H1 (cell line): ENCODE data around the gene SART1. TPM values are rescaled to one million over a fixed set of nuclear protein-coding genes. Genes with fewer than 3 reads are reported as not detected.

ENCODE experiments used
- CTCF ChIA-PET: fragments of 300-600 bp; sonication (Branson Sonifier 250); formaldehyde crosslinking; loops from one replicate; lab custom pipeline; 2021; ENCODE audit not compliant: partially characterized antibody; lab: Charles Lee
- POLR2A ChIA-PET: fragments of 300-600 bp; sonication (Branson Sonifier 250); formaldehyde crosslinking; loops from one replicate; lab custom pipeline; 2021; ENCODE audit warnings: inconsistent platforms; ENCODE audit not compliant: partially characterized antibody; lab: Charles Lee
- DNase-seq, 2 experiments: peaks; one replicate each; pipeline versions ENCODE4 v3.0.0 to v3.0.0-alpha.2; 2010 to 2022; ENCODE audit warnings: low spot score in 2 of 2, low read depth in 1 of 2, mixed read lengths in 1 of 2
- FAIRE-seq: peaks from 2 replicates; lab custom pipeline; 2011; peaks lifted over from hg19 to GRCh38; lab: Jason Lieb, UNC
- H2AFZ ChIP-seq: 2 replicates; pipeline ENCODE4 v1.8.1; 2012; ENCODE audit warnings: low read length, inconsistent platforms
- H2AK5ac ChIP-seq: 2 replicates; pipeline ENCODE4 v1.6.1; 2013; ENCODE audit warnings: low read depth, low read length
- H2BK120ac ChIP-seq: replicated peaks from 2 replicates; pipeline ENCODE3; 2013; ENCODE audit warnings: low read depth, low read length, inconsistent platforms
- H2BK12ac ChIP-seq: 2 replicates; pipeline ENCODE4 v1.6.1; 2013; ENCODE audit warnings: low read depth, low read length
- H2BK15ac ChIP-seq: 2 replicates; pipeline ENCODE4 v1.6.1; 2013; ENCODE audit warnings: low read length
- H2BK20ac ChIP-seq: 2 replicates; pipeline ENCODE4 v1.6.1; 2013; ENCODE audit warnings: low read length
- H2BK5ac ChIP-seq: 2 replicates; pipeline ENCODE4 v1.6.1; 2013; ENCODE audit warnings: low read depth, low read length
- H3K14ac ChIP-seq: 2 replicates; pipeline ENCODE4 v1.6.1; 2013; ENCODE audit warnings: inconsistent platforms; ENCODE audit not compliant: insufficient read length
- H3K18ac ChIP-seq: 2 replicates; pipeline ENCODE4 v1.6.1; 2013; ENCODE audit warnings: low read length; ENCODE audit errors: extremely low read depth
- H3K23ac ChIP-seq: 2 replicates; pipeline ENCODE4 v1.6.1; 2013; ENCODE audit warnings: inconsistent platforms; ENCODE audit not compliant: insufficient read length
- H3K23me2 ChIP-seq: 2 replicates; pipeline ENCODE4 v1.6.1; 2013; ENCODE audit warnings: low read depth, low read length
- H3K27ac ChIP-seq: 2 replicates; pipeline ENCODE4 v1.6.1; 2011; ENCODE audit warnings: low read depth, low read length, inconsistent platforms
- H3K27me3 ChIP-seq, 4 experiments: replicated peaks in 1 of 4; 1 replicate in 1 of 4; 2 replicates in 3 of 4; pipeline versions ENCODE4 v1.6.1 to v1.8.1; 2011 to 2013; ENCODE audit warnings: low read length in 3 of 4, mild to moderate bottlenecking in 3 of 4, inconsistent platforms in 2 of 4, mixed read lengths in 2 of 4, moderate library complexity in 1 of 4; ENCODE audit not compliant: control insufficient read depth in 3 of 4, insufficient read depth in 3 of 4; ENCODE audit errors: extremely low read depth in 1 of 4
- H3K36me3 ChIP-seq, 4 experiments: 2 replicates each; pipeline versions ENCODE4 v1.6.1 to v1.8.1; 2011 to 2013; ENCODE audit warnings: mild to moderate bottlenecking in 4 of 4, low read length in 3 of 4, moderate library complexity in 2 of 4, control low read depth in 1 of 4, inconsistent platforms in 1 of 4; ENCODE audit not compliant: insufficient read depth in 4 of 4, control insufficient read depth in 2 of 4
- H3K4ac ChIP-seq: replicated peaks from 2 replicates; pipeline ENCODE3; 2013; ENCODE audit warnings: low read length, low read depth, mixed read lengths, inconsistent platforms; ENCODE audit not compliant: insufficient read length
- H3K4me1 ChIP-seq, 4 experiments: replicated peaks in 1 of 4; 1 replicate in 1 of 4; 2 replicates in 3 of 4; pipeline versions ENCODE4 v1.6.1 to v1.8.1; 2011 to 2013; ENCODE audit warnings: low read length in 3 of 4, inconsistent platforms in 2 of 4, mixed read lengths in 1 of 4; ENCODE audit not compliant: insufficient read depth in 4 of 4, control insufficient read depth in 3 of 4
- H3K4me2 ChIP-seq, 2 experiments: 2 replicates each; pipeline versions ENCODE4 v1.6.1 to v1.8.1; 2011 to 2013; ENCODE audit warnings: low read depth in 2 of 2, low read length in 2 of 2, control low read depth in 1 of 2, inconsistent platforms in 1 of 2, mild to moderate bottlenecking in 1 of 2; ENCODE audit not compliant: insufficient read depth in 1 of 2
- H3K4me3 ChIP-seq, 4 experiments: fragments of 200-600, 300-600 bp in 1 of 4; sonication (generic), shearing (Covaris generic), sonication (Bioruptor Twin) in 1 of 4; 2 replicates each; pipeline versions ENCODE4 v1.5.1 to v1.8.1; 2011 to 2016; ENCODE audit warnings: low read length in 4 of 4, low read depth in 3 of 4, control low read depth in 2 of 4, inconsistent platforms in 2 of 4, mild to moderate bottlenecking in 2 of 4, mixed read lengths in 1 of 4, moderate library complexity in 1 of 4; ENCODE audit not compliant: insufficient read depth in 2 of 4; ENCODE audit errors: extremely low read depth in 1 of 4
- H3K56ac ChIP-seq: replicated peaks from 2 replicates; pipeline ENCODE3; 2013; ENCODE audit warnings: low read depth, mild to moderate bottlenecking, mixed read lengths, low read length, inconsistent platforms; ENCODE audit not compliant: insufficient read length
- H3K79me1 ChIP-seq: 2 replicates; pipeline ENCODE4 v1.6.1; 2013; ENCODE audit warnings: low read depth, low read length, control low read depth
- H3K79me2 ChIP-seq, 2 experiments: 2 replicates each; pipeline versions ENCODE4 v1.6.1 to v1.8.1; 2012 to 2013; ENCODE audit warnings: low read length in 2 of 2, mild to moderate bottlenecking in 2 of 2, inconsistent platforms in 1 of 2; ENCODE audit not compliant: insufficient read depth in 2 of 2, control insufficient read depth in 1 of 2
- H3K9ac ChIP-seq, 4 experiments: replicated peaks in 1 of 4; 1 replicate in 1 of 4; 2 replicates in 3 of 4; pipeline versions ENCODE4 v1.6.1 to v1.8.1; 2011 to 2013; ENCODE audit warnings: low read depth in 3 of 4, low read length in 3 of 4, control low read depth in 2 of 4, mild to moderate bottlenecking in 2 of 4, moderate library complexity in 2 of 4, inconsistent platforms in 1 of 4; ENCODE audit errors: extremely low read depth in 1 of 4
- H3K9me3 ChIP-seq, 2 experiments: 2 replicates each; pipeline versions ENCODE4 v1.6.1 to v1.8.1; 2012 to 2013; ENCODE audit warnings: mild to moderate bottlenecking in 2 of 2, moderate library complexity in 2 of 2, control low read depth in 1 of 2, inconsistent platforms in 1 of 2, low read depth in 1 of 2, low read length in 1 of 2, mixed read lengths in 1 of 2; ENCODE audit not compliant: insufficient read depth in 2 of 2
- H4K20me1 ChIP-seq, 2 experiments: replicated peaks in 1 of 2; 2 replicates each; pipeline versions ENCODE3 to v1.8.1; 2011 to 2013; ENCODE audit warnings: inconsistent platforms in 2 of 2, low read length in 2 of 2, mild to moderate bottlenecking in 1 of 2; ENCODE audit not compliant: insufficient read depth in 2 of 2, control insufficient read depth in 1 of 2
- H4K5ac ChIP-seq: 2 replicates; pipeline ENCODE4 v1.6.1; 2013; ENCODE audit warnings: low read length, low read depth, mixed read lengths, inconsistent platforms; ENCODE audit not compliant: insufficient read length
- H4K8ac ChIP-seq: 2 replicates; pipeline ENCODE4 v1.8.0; 2013; ENCODE audit warnings: mild to moderate bottlenecking, moderate library complexity, low read length, inconsistent platforms; ENCODE audit not compliant: insufficient read depth; ENCODE audit errors: extremely low read depth
- H4K91ac ChIP-seq: replicated peaks from 2 replicates; pipeline ENCODE3; 2013; ENCODE audit warnings: low read length, mixed read lengths, inconsistent platforms; ENCODE audit not compliant: insufficient read length
- BACH1 ChIP-seq: IDR thresholded peaks from 2 replicates; pipeline ENCODE4 v1.6.1; 2012; ENCODE audit warnings: low read length, improper control_type of control experiment
- CBX8 ChIP-seq: fragments of 300-800, 300-1000 bp; sonication (generic); IDR thresholded peaks from 2 replicates; pipeline ENCODE4 v1.7.1; 2016; ENCODE audit warnings: low read depth, low read length, borderline replicate concordance
- CEBPB ChIP-seq: IDR thresholded peaks from 2 replicates; pipeline ENCODE4 v1.6.1; 2012; ENCODE audit warnings: low read depth, low read length
- CHD1 ChIP-seq: IDR thresholded peaks from 2 replicates; pipeline ENCODE4 v1.6.1; 2012; ENCODE audit warnings: low read depth, low read length, improper control_type of control experiment
- CHD2 ChIP-seq: IDR thresholded peaks from 2 replicates; pipeline ENCODE4 v1.6.1; 2012; ENCODE audit warnings: low read length, improper control_type of control experiment
- CREB1 ChIP-seq: IDR thresholded peaks from 2 replicates; pipeline ENCODE4 v1.6.1; 2012; ENCODE audit warnings: inconsistent platforms
- FOSL1 ChIP-seq: IDR thresholded peaks from 2 replicates; pipeline ENCODE4 v1.6.1; 2011; ENCODE audit warnings: mild to moderate bottlenecking, low read depth, low read length, moderate library complexity; ENCODE audit not compliant: insufficient read depth
- KDM4A ChIP-seq: IDR thresholded peaks from one replicate; pipeline ENCODE4 v1.7.1; 2012; ENCODE audit warnings: low read depth, mild to moderate bottlenecking, moderate library complexity, low read length, inconsistent platforms; ENCODE audit not compliant: severe bottlenecking
- NANOG ChIP-seq: IDR thresholded peaks from 2 replicates; pipeline ENCODE4 v1.6.1; 2011; ENCODE audit warnings: low read length, low read depth, mild to moderate bottlenecking, inconsistent platforms; ENCODE audit not compliant: insufficient read depth, poor library complexity, severe bottlenecking
- RBBP5 ChIP-seq: IDR thresholded peaks from 2 replicates; pipeline ENCODE4 v1.7.1; 2012; ENCODE audit warnings: low read depth, mild to moderate bottlenecking, inconsistent platforms, low read length, moderate library complexity, borderline replicate concordance
- RXRA ChIP-seq: IDR thresholded peaks from 2 replicates; pipeline ENCODE4 v1.6.1; 2011; ENCODE audit warnings: low read depth, mild to moderate bottlenecking, low read length, moderate library complexity; ENCODE audit not compliant: insufficient read depth
- SIX5 ChIP-seq: IDR thresholded peaks from 2 replicates; pipeline ENCODE4 v1.6.1; 2011; ENCODE audit warnings: mild to moderate bottlenecking, low read depth, low read length
- SP1 ChIP-seq: IDR thresholded peaks from 2 replicates; pipeline ENCODE4 v1.6.1; 2011; ENCODE audit warnings: low read depth, low read length
- ZNF274 ChIP-seq: IDR thresholded peaks from 2 replicates; pipeline ENCODE4 v1.7.0; 2012; ENCODE audit warnings: low read length, borderline replicate concordance; ENCODE audit errors: extremely low read depth
- WGBS, 2 experiments: shearing (Covaris generic) in 1 of 2; methylation state at CpG; one replicate each; pipeline versions ENCODE4 v1.1.6 to v1.1.7; 2013 to 2015; ENCODE audit warnings: low lambda C conversion rate in 2 of 2, mixed read lengths in 2 of 2, inconsistent platforms in 1 of 2, low coverage in 1 of 2, missing lambda C conversion rate in 1 of 2; ENCODE audit not compliant: insufficient replicate concordance in 2 of 2, insufficient coverage in 1 of 2, insufficient read length in 1 of 2; ENCODE audit errors: extremely low coverage in 1 of 2, missing lambda C conversion rate in 1 of 2; 5-methylcytosine and 5-hydroxymethylcytosine counted together
- polyA plus RNA-seq, 7 experiments: library from polyadenylated mRNA; depleted of rRNA in 3 of 7; stranded (reverse) in 5 of 7; unstranded in 2 of 7; fragments of >200 nt in 5 of 7; fragments of 200-250 nt in 2 of 7; gene quantifications; 1 replicate in 5 of 7; 2 replicates in 1 of 7; 4 replicates in 1 of 7; pipeline versions ENCODE4 v1.2.1 to v1.2.3, GENCODE V29; 2011 to 2013; ENCODE audit warnings: missing spikeins in 2 of 7, mixed read lengths in 2 of 7
- total RNA-seq: library from RNA; stranded (reverse); fragmentation: NEBNext Ultra II Directional; extraction: Animal tissue kit (Norgen Biotek cat#: 25700); gene quantifications from 2 replicates; pipeline ENCODE4 v1.2.1, GENCODE V29; 2021

SART1 gene
- total and polyA plus RNA-seq, 2 of the 8 experiments (the other 6 are each of a cell fraction or from before 2014, with no cell fraction given), result 9.7 to 46.1 TPM

DNA sequence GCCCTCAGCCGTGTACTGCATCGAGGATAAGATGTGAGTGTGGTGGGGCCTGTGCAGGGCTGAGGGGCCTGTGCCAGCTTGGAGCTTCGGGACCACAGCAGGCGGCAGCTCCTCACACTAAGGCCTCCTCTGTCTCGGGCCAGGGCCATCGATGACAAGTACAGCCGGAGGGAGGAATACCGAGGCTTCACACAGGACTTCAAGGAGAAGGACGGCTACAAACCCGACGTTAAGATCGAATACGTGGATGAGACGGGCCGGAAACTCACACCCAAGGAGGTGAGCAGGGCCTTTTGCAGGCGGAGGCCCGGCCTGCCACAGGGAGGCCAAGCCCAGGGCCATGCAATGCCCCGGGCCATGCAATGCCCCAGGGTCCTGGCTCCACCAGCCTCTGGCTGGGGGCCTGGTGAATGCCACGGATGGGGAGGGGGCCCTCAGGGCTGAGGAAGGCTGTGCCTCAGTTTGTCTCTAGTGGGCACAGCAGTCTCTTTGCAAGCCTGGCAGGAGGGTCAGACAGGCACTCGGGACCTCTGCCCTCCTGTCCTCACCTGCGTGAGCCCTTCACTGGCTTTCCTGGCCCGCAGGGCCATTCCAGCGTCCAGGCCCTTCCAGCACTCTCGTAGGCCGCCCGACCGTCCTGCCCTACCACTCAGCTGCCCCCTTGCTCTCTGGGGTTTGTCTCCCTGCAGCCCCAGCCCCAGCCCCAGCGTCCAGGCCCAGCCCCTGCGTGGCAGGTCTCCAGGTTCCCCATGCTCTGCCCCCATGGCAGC lies 16.3 kb downstream of the SART1 start:
- Histone ChIP-seq H3K79me1 (no peaks in the 10 kb centered on the region), H4K8ac (no peak overlapping the region; the same call in 1 of the 2 replicates), H3K4me2 (no peak overlapping the region), H4K20me1 (peaks cover 0 to 2% of the 10 kb centered on the region in 2 experiments), H3K18ac (no peak overlapping the region), H3K9me3 (no peaks in the 10 kb centered on the region), H3K23me2 (no peaks in the 10 kb centered on the region), H3K27ac (no peak overlapping the region), H2BK120ac (no peak overlapping the region), H3K36me3 (peaks cover 6 to 25% (median 22%) of the 10 kb centered on the region in 4 experiments; a peak in 7 of 8 replicates), H3K56ac (no peak overlapping the region), H3K4ac (no peak overlapping the region), H2AFZ (no peak overlapping the region), H3K14ac (no peak overlapping the region), H2BK12ac (no peak overlapping the region), H2BK15ac (no peak overlapping the region), H3K23ac (no peak overlapping the region), H4K5ac (no peak overlapping the region), H2AK5ac (no peak overlapping the region), H3K4me1 (no peaks in the 10 kb centered on the region), H2BK5ac (no peak overlapping the region), H4K91ac (no peak overlapping the region), H2BK20ac (no peak overlapping the region), H3K4me3 (no peak overlapping the region), H3K9ac (no peak overlapping the region), H3K27me3 (no peaks in the 10 kb centered on the region), H3K79me2 (no peaks in the 10 kb centered on the region)
- FAIRE-seq, result no peak
- TF ChIP-seq CEBPB, result no peak
- TF ChIP-seq RBBP5, result no peak
- no peak for TF ChIP-seq NANOG
- TF ChIP-seq BACH1, result no peak
- TF ChIP-seq SIX5, result no peak
- TF ChIP-seq CREB1, result no peak
- TF ChIP-seq SP1, result no peak
- no peak for TF ChIP-seq RXRA
- no peak for TF ChIP-seq ZNF274
- TF ChIP-seq CBX8, result no peak
- TF ChIP-seq KDM4A, result no peak
- no peak for TF ChIP-seq CHD2
- TF ChIP-seq FOSL1, result no peak
- TF ChIP-seq CHD1, result no peak
- WGBS, 2 experiments, result 92% methylated on average over 24 of the region's 29 CpGs; no CpG with 5 or more reads in 1 of the 2 experiments
- no peak for DNase-seq
- ChIA-PET POLR2A (interaction anchor here (0.9 to 2.2 kb wide), 7 partner anchors 8 to 98 kb away, joined by 3 to 11 read pairs (median 3); partner anchors contain the start of gene CCDC85B), CTCF (interaction anchor here (1.1 to 18.4 kb wide), 3 partner anchors 10 to 88 kb away, joined by 3 to 281 read pairs (median 8); partner anchors contain the start of genes CCDC85B and FIBP)
